ENCODE data around the gene ARHGEF1. TPM values are rescaled to one million over a fixed set of nuclear protein-coding genes. Genes with fewer than 3 reads are reported as not detected.

ARHGEF1 gene
- total RNA-seq, 2 experiments from 2014 or later, result 1,019 to 1,047 TPM

GRCh38 chr19:41951686-41952172, 68.7 kb downstream of the ARHGEF1 start:
- Histone ChIP-seq H3K9me3 (ENCODE audit: control insufficient read depth in 1 of 2, insufficient read depth in 1 of 2, low read length in 2 of 2) (no peaks in the 10 kb centered on the region), H3K27me3 (ENCODE audit: control insufficient read depth in 1 of 2, insufficient read depth in 2 of 2, low read length in 2 of 2) (no peaks in the 10 kb centered on the region), H3K4me3 (ENCODE audit: low read length) (no peak overlapping the region), H3K27ac (ENCODE audit: low read depth in 1 of 2, low read length in 2 of 2) (no peak overlapping the region), H3K4me1 (ENCODE audit: insufficient read depth, low read length) (peaks cover 15% of the 10 kb centered on the region), H3K36me3 (ENCODE audit: insufficient read depth, low read length) (peaks cover 11% of the 10 kb centered on the region)
- ATAC-seq (ENCODE audit: poor library complexity), result peak; percentile 95
- no peaks in the 10 kb centered on the region for H3K27me3 Mint-ChIP-seq
- H3K36me3 Mint-ChIP-seq (ENCODE audit: low read depth), result no peaks in the 10 kb centered on the region
- ChIA-PET POLR2A (interaction anchor here (0.6 to 2.0 kb wide), 4 partner anchors 77 to 92 kb away, joined by 3 to 6 read pairs (median 4); partner anchors contain the start of gene RPS19), CTCF (interaction anchor here (0.7 to 3.9 kb wide), 9 partner anchors 9 to 157 kb away, joined by 3 to 22 read pairs (median 4); partner anchors contain the start of gene RPS19)
- H3K4me3 Mint-ChIP-seq, result peak overlapping the region; percentile 61
- peak; percentile 99 for TF ChIP-seq CTCF (IDR thresholded peaks at IDR 0.05)
- no peaks in the 10 kb centered on the region for H3K9me3 Mint-ChIP-seq
- intact Hi-C loops (cut with DNase I, micrococcal nuclease), result loop anchor here (1.0 to 5.0 kb wide), 5 partner anchors 64 to 159 kb away; no protein-coding TSS in a partner anchor
- H3K4me1 Mint-ChIP-seq (ENCODE audit: low read depth), result peaks cover 20% of the 10 kb centered on the region
- H3K27ac Mint-ChIP-seq, result peak overlapping the region; percentile 48
- peak; percentile 76 to 95 (median 88) for DNase-seq

- intact Hi-C loops (cut with DNase I, micrococcal nuclease), result no loop called here
Measured at GRCh38 chr19:41955521-41955920, 72.5 kb downstream of the ARHGEF1 start.

DNA sequence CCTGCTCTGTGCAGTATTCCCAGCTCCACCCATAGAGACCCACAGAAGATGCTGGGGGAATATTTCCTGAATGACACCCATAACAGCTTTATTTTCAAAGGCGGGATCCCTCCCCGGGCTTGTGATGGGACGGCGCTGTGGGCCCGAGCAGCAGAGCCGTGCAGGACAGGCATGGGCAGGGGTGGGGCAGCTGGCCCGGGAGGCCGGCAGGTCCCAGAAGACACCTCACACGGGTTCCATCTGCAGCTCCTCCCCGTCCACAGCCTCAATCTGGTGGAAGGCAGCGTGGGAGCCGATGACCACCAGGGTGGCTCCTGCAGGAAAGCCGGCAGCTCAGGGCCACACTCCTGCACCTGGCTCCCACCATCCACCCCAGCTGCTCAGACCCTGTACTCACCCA, 73.6 kb downstream of the ARHGEF1 start:
- CTCF ChIA-PET, result interaction anchor here (0.7 to 1.9 kb wide), 3 partner anchors 69 to 162 kb away, joined by 3 to 7 read pairs (median 5); no protein-coding TSS in a partner anchor
- no peaks in the 10 kb centered on the region for H3K27me3 Mint-ChIP-seq
- no peaks in the 10 kb centered on the region for H3K9me3 ChIP-seq (ENCODE audit: control insufficient read depth in 1 of 2, insufficient read depth in 1 of 2, low read length in 2 of 2)
- H3K27me3 ChIP-seq (ENCODE audit: control insufficient read depth in 1 of 2, insufficient read depth in 2 of 2, low read length in 2 of 2), result no peaks in the 10 kb centered on the region
- POLR2A ChIA-PET, result interaction anchor here (1.9 to 4.0 kb wide), 3 partner anchors 11 to 97 kb away, joined by 14 to 22 read pairs (median 19); partner anchors contain the start of gene RPS19
- no peak for DNase-seq
- peaks cover 26% of the 10 kb centered on the region for H3K4me1 ChIP-seq (ENCODE audit: insufficient read depth, low read length)
- intact Hi-C loops (cut with DNase I, micrococcal nuclease), result no loop called here
- H3K4me3 Mint-ChIP-seq, result peak overlapping the region; percentile 27
- H3K27ac ChIP-seq (ENCODE audit: low read depth in 1 of 2, low read length in 2 of 2), result no peak overlapping the region
- H3K36me3 ChIP-seq (ENCODE audit: insufficient read depth, low read length), result peaks cover 11% of the 10 kb centered on the region
- TF ChIP-seq CTCF (IDR thresholded peaks at IDR 0.05), result no peak
- H3K4me3 ChIP-seq (ENCODE audit: low read length), result no peak overlapping the region
- H3K4me1 Mint-ChIP-seq (ENCODE audit: low read depth), result peaks cover 26% of the 10 kb centered on the region
- no peak for ATAC-seq (ENCODE audit: poor library complexity)
- peaks cover 13% of the 10 kb centered on the region for H3K36me3 Mint-ChIP-seq (ENCODE audit: low read depth)
- H3K9me3 Mint-ChIP-seq, result no peaks in the 10 kb centered on the region
- no peak overlapping the region for H3K27ac Mint-ChIP-seq

More at GRCh38 chr19:41955521-41955920, 72.5 kb downstream of the ARHGEF1 start:
- Histone ChIP-seq H3K4me1 (ENCODE audit: insufficient read depth, low read length) (peaks cover 33% of the 10 kb centered on the region), H3K27ac (ENCODE audit: low read depth in 1 of 2, low read length in 2 of 2) (no peak overlapping the region), H3K4me3 (ENCODE audit: low read length) (no peak overlapping the region), H3K9me3 (ENCODE audit: control insufficient read depth in 1 of 2, insufficient read depth in 1 of 2, low read length in 2 of 2) (no peaks in the 10 kb centered on the region), H3K27me3 (ENCODE audit: control insufficient read depth in 1 of 2, insufficient read depth in 2 of 2, low read length in 2 of 2) (no peaks in the 10 kb centered on the region), H3K36me3 (ENCODE audit: insufficient read depth, low read length) (peaks cover 11% of the 10 kb centered on the region)
- Mint-ChIP-seq H3K9me3 (no peaks in the 10 kb centered on the region), H3K4me3 (no peak overlapping the region), H3K4me1 (ENCODE audit: low read depth) (peaks cover 29% of the 10 kb centered on the region), H3K27me3 (no peaks in the 10 kb centered on the region), H3K36me3 (ENCODE audit: low read depth) (peaks cover 13% of the 10 kb centered on the region), H3K27ac (no peak overlapping the region)
- no peak for TF ChIP-seq CTCF (IDR thresholded peaks at IDR 0.05)
- ATAC-seq (ENCODE audit: poor library complexity) (no peak), DNase-seq (no peak)
- CTCF ChIA-PET, result interaction anchor here (1.5 kb wide), 1 partner anchor 83 kb away, joined by 5 read pairs; no protein-coding TSS in a partner anchor
- POLR2A ChIA-PET, result no interaction called here

Small RNA genes lying within 50 kb of the gene (microRNA-seq; reads per million reads assigned to microRNA genes)
- gene MIR6797 (ENCODE audit: borderline microRNAs expressed, borderline replicate concordance), result not detected

Other genes with a start within 250 kb of the ARHGEF1 start
- gene CEACAM7, start 194.9 kb upstream of the ARHGEF1 start, total RNA-seq, result not detected
- gene CEACAM5, start 174.6 kb upstream of the ARHGEF1 start, total RNA-seq, result not detected
- gene CEACAM6, start 127.7 kb upstream of the ARHGEF1 start, total RNA-seq, result not detected
- not detected for gene CEACAM3, start 86.6 kb upstream of the ARHGEF1 start, total RNA-seq
- gene LYPD4, start 38.5 kb upstream of the ARHGEF1 start, total RNA-seq, result not detected
- gene DMRTC2, start 38.1 kb upstream of the ARHGEF1 start, total RNA-seq, result not detected
- 1,000 to 10,000 TPM; 3,668 to 3,697 TPM for gene RPS19, start 22.9 kb upstream of the ARHGEF1 start, total RNA-seq
- gene CD79A, start 5.9 kb upstream of the ARHGEF1 start, total RNA-seq, result 1 to 10 TPM; 3.7 to 3.8 TPM
- gene ERFL, start 45.3 kb downstream of the ARHGEF1 start, total RNA-seq, result 1 to 10 TPM; 7.7 to 8.9 TPM
- 100 to 1,000 TPM in 1 of 2 experiments, 10 to 100 TPM in 1; 96.0 to 102 TPM for gene RABAC1, start 76.1 kb downstream of the ARHGEF1 start, total RNA-seq
- gene ATP1A3, start 111.0 kb downstream of the ARHGEF1 start, total RNA-seq, result 1 to 10 TPM; 3.2 to 4.6 TPM
- under 1 TPM; 0.66 to 0.75 TPM for gene GRIK5, start 187.0 kb downstream of the ARHGEF1 start, total RNA-seq
- 10 to 100 TPM; 21.5 to 24.0 TPM for gene ZNF574, start 193.0 kb downstream of the ARHGEF1 start, total RNA-seq
- gene POU2F2, start 249.3 kb downstream of the ARHGEF1 start, total RNA-seq, result 10 to 100 TPM; 18.6 to 19.9 TPM

Measured in CD4-positive, alpha-beta T cell (primary cell).